ENCODE results near the gene CLCN1. TPM values are rescaled to one million over a fixed set of nuclear protein-coding genes. Genes with fewer than 3 reads are reported as not detected.
A peak's percentile ranks its signal among the peaks of the same experiment; 100 is the strongest.

The CLCN1 gene
- total RNA-seq, 4 donors from 2014 or later, result 0.64 TPM; not detected in 3

GRCh38 chr7:143387156-143387975, 71.5 kb downstream of the CLCN1 start:
- Histone ChIP-seq H3K4me3 (no peak overlapping the region), H3K4me1 (peaks cover 79% of the 10 kb centered on the region), H3K9me3 (no peaks in the 10 kb centered on the region), H3K27me3 (no peaks in the 10 kb centered on the region), H3K36me3 (peaks cover 48% of the 10 kb centered on the region), H3K27ac (no peak overlapping the region)
- WGBS, result 89% methylated on average over 20 of the region's 23 CpGs
- TF ChIP-seq POLR2AphosphoS5 (IDR thresholded peaks at IDR 0.05), result no peak
- no peak for TF ChIP-seq CTCF (IDR thresholded peaks at IDR 0.05)
- no peak for TF ChIP-seq POLR2A (IDR thresholded peaks at IDR 0.05)
- no peak for TF ChIP-seq EP300 (IDR thresholded peaks at IDR 0.05)
- no peak for DNase-seq (ENCODE audit: low spot score in 2 of 2)

GRCh38 chr7:143388051-143388450, 72.1 kb downstream of the CLCN1 start:
- Histone ChIP-seq H3K9me3 (no peaks in the 10 kb centered on the region), H3K4me1 (peaks cover 79% of the 10 kb centered on the region), H3K4me3 (no peak overlapping the region), H3K36me3 (peaks cover 50% of the 10 kb centered on the region), H3K27ac (no peak overlapping the region), H3K27me3 (no peaks in the 10 kb centered on the region)
- TF ChIP-seq POLR2AphosphoS5 (IDR thresholded peaks at IDR 0.05) (no peak), CTCF (IDR thresholded peaks at IDR 0.05) (no peak), POLR2A (IDR thresholded peaks at IDR 0.05) (no peak), EP300 (IDR thresholded peaks at IDR 0.05) (no peak)
- no peak for DNase-seq (ENCODE audit: low spot score in 2 of 2)
- WGBS, result 83% methylated on average over 10 of the region's 10 CpGs

- H3K9me3 ChIP-seq, result no peaks in the 10 kb centered on the region
- H3K4me1 ChIP-seq, result peaks cover 78% of the 10 kb centered on the region
- no peaks in the 10 kb centered on the region for H3K27me3 ChIP-seq
- no peak for DNase-seq (ENCODE audit: low spot score in 2 of 2)
- H3K36me3 ChIP-seq, result peaks cover 55% of the 10 kb centered on the region
- WGBS, result 88% methylated on average over 11 of the region's 28 CpGs
- no peak overlapping the region for H3K4me3 ChIP-seq
- no peak overlapping the region for H3K27ac ChIP-seq
- TF ChIP-seq EP300 (IDR thresholded peaks at IDR 0.05) (no peak), POLR2A (IDR thresholded peaks at IDR 0.05) (no peak), POLR2AphosphoS5 (IDR thresholded peaks at IDR 0.05) (no peak)
Measured at GRCh38 chr7:143388491-143389101, 72.7 kb downstream of the CLCN1 start.

- no peaks in the 10 kb centered on the region for H3K27me3 ChIP-seq
- WGBS, result 88% methylated on average over 11 of the region's 15 CpGs
- TF ChIP-seq POLR2A (IDR thresholded peaks at IDR 0.05) (no peak), CTCF (IDR thresholded peaks at IDR 0.05) (no peak), EP300 (IDR thresholded peaks at IDR 0.05) (no peak), POLR2AphosphoS5 (IDR thresholded peaks at IDR 0.05) (no peak)
- H3K9me3 ChIP-seq, result no peaks in the 10 kb centered on the region
- H3K36me3 ChIP-seq, result peaks cover 55% of the 10 kb centered on the region
- no peak overlapping the region for H3K27ac ChIP-seq
- no peak overlapping the region for H3K4me3 ChIP-seq
- no peak for DNase-seq (ENCODE audit: low spot score in 2 of 2)
- peaks cover 69% of the 10 kb centered on the region for H3K4me1 ChIP-seq
Measured at GRCh38 chr7:143389316-143390103, 73.6 kb downstream of the CLCN1 start.

GRCh38 chr7:143390104-143390772, 74.3 kb downstream of the CLCN1 start:
- no peak for TF ChIP-seq POLR2AphosphoS5 (IDR thresholded peaks at IDR 0.05)
- Histone ChIP-seq H3K9me3 (no peaks in the 10 kb centered on the region), H3K27me3 (no peaks in the 10 kb centered on the region), H3K27ac (peak overlapping the region; percentile 82), H3K4me3 (no peak overlapping the region), H3K4me1 (peaks cover 62% of the 10 kb centered on the region), H3K36me3 (peaks cover 60% of the 10 kb centered on the region)
- no peak for DNase-seq (ENCODE audit: low spot score in 2 of 2)
- 94% methylated on average over 4 of the region's 10 CpGs for WGBS

Measured in suprapubic skin (tissue), 4 donors.